Neural crest cell (in vitro differentiated cells): ENCODE data around the gene AMMECR1L. TPM values are rescaled to one million over a fixed set of nuclear protein-coding genes. Genes with fewer than 3 reads are reported as not detected.

Source experiments
- total RNA-seq: library from RNA; stranded (reverse); gene quantifications from 2 replicates; pipeline ENCODE4 v1.2.1, GENCODE V29; 2021

AMMECR1L gene
- total RNA-seq, 1 donor from 2014 or later, result 27.0 TPM

Other genes starting within 250 kb of the AMMECR1L start
- gene GPR17, start 239.8 kb downstream of the AMMECR1L start, total RNA-seq, result 6.4 and 7.7 TPM in 2 replicates
- gene LIMS2, start 210.4 kb downstream of the AMMECR1L start, total RNA-seq, result 7.6 and 8.8 TPM in 2 replicates
- 18.8 TPM in 2 replicates for gene SFT2D3, start 184.5 kb downstream of the AMMECR1L start, total RNA-seq
- 72.4 and 80.5 TPM in 2 replicates for gene WDR33, start 74.8 kb downstream of the AMMECR1L start, total RNA-seq
- gene POLR2D, start 27.8 kb downstream of the AMMECR1L start, total RNA-seq, result 83.1 and 84.5 TPM in 2 replicates
- 51.7 and 52.4 TPM in 2 replicates for gene SAP130, start 142.1 kb upstream of the AMMECR1L start, total RNA-seq
- 58.7 and 59.1 TPM in 2 replicates for gene UGGT1, start 205.2 kb upstream of the AMMECR1L start, total RNA-seq